GM12878 (cell line): ENCODE data around the gene TBPL2. TPM values are rescaled to one million over a fixed set of nuclear protein-coding genes. Genes with fewer than 3 reads are reported as not detected.

Experiments used
- ATAC-seq: fragments of 200-7000 bp; cut with Tn5 transposase; 3 replicates; pipeline ENCODE4 v1.9.1; 2020; ENCODE audit warnings: mild to moderate bottlenecking, moderate library complexity
- BruUV-seq: library from RNA; stranded (reverse); fragments of 400-500 nt; replicated peaks from 2 replicates; lab custom pipeline; 2021; lab: Mats Ljungman, UMichigan
- CTCF ChIA-PET: fragments of 300-600 bp; sonication (Branson Sonifier 250); formaldehyde crosslinking; extraction: SDS; loops from one replicate; lab custom pipeline; 2021; ENCODE audit warnings: inconsistent platforms; lab: Yijun Ruan, JAX
- POLR2A ChIA-PET: fragments of 350-600 bp; formaldehyde crosslinking; extraction: SDS; loops from one replicate; lab custom pipeline; 2021; ENCODE audit warnings: inconsistent platforms; lab: Charles Lee
- RAD21 ChIA-PET: fragments of 300-600 bp; sonication (Branson Sonifier 250); formaldehyde crosslinking; loops from one replicate; lab custom pipeline; 2023; ENCODE audit warnings: antibody characterized with exemption; ENCODE audit not compliant: unreplicated experiment; lab: Charles Lee
- SMC1A ChIA-PET: fragments of 300-600 bp; sonication (Branson Sonifier 250); formaldehyde crosslinking; loops from one replicate; lab custom pipeline; 2023; ENCODE audit not compliant: unreplicated experiment, uncharacterized antibody; lab: Charles Lee
- DNase-seq: peaks from one replicate; pipeline ENCODE4 v3.0.0-alpha.2; 2011; ENCODE audit warnings: low read depth, low spot score
- FAIRE-seq: peaks from 3 replicates; lab custom pipeline; 2011; peaks lifted over from hg19 to GRCh38; lab: Jason Lieb, UNC
- H2AFZ ChIP-seq: 2 replicates; pipeline ENCODE4 v1.6.0; 2011; ENCODE audit warnings: low read depth, low read length, control low read depth; ENCODE audit not compliant: control insufficient read depth
- H3K27ac ChIP-seq: 2 replicates; pipeline ENCODE4 v1.5.1; 2011; ENCODE audit warnings: control low read depth; ENCODE audit not compliant: control insufficient read depth, insufficient read depth
- H3K27me3 ChIP-seq, 2 experiments: replicated peaks in 1 of 2; 2 replicates each; pipeline versions ENCODE4 v1.6.0 to v1.6.1; 2011; ENCODE audit warnings: low read length in 1 of 2; ENCODE audit not compliant: control insufficient read depth in 2 of 2, insufficient read depth in 2 of 2
- H3K36me3 ChIP-seq, 2 experiments: 2 replicates each; pipeline ENCODE4 v1.5.1; 2011; ENCODE audit warnings: low read length in 1 of 2; ENCODE audit not compliant: control insufficient read depth in 2 of 2, insufficient read depth in 2 of 2
- H3K4me1 ChIP-seq: 2 replicates; pipeline ENCODE4 v1.6.1; 2011; ENCODE audit warnings: mild to moderate bottlenecking, low read length, moderate library complexity, mixed read lengths; ENCODE audit not compliant: control insufficient read depth, insufficient read depth
- H3K4me2 ChIP-seq: 2 replicates; pipeline ENCODE4 v1.6.0; 2011; ENCODE audit warnings: control low read depth; ENCODE audit not compliant: control insufficient read depth, insufficient read depth
- H3K4me3 ChIP-seq: fragments of 200-600 bp; sonication (generic); 2 replicates; pipeline ENCODE4 v1.5.1; 2016
- H3K79me2 ChIP-seq: 2 replicates; pipeline ENCODE4 v1.6.0; 2011; ENCODE audit warnings: low read length; ENCODE audit not compliant: control insufficient read depth, insufficient read depth
- H3K9ac ChIP-seq: 2 replicates; pipeline ENCODE4 v1.8.0; 2011; ENCODE audit warnings: low read length, control low read depth, mixed read lengths; ENCODE audit not compliant: control insufficient read depth, insufficient read depth
- H3K9me3 ChIP-seq: replicated peaks from 3 replicates; pipeline ENCODE4 v1.5.1; 2011; ENCODE audit warnings: mild to moderate bottlenecking, low read length; ENCODE audit not compliant: control insufficient read depth, insufficient read depth
- H4K20me1 ChIP-seq: 2 replicates; pipeline ENCODE4 v1.6.0; 2011; ENCODE audit not compliant: control insufficient read depth, insufficient read depth
- ASH2L ChIP-seq: fragments of 300-600, 200-600 bp; sonication (generic); IDR thresholded peaks from 2 replicates; pipeline ENCODE4 v1.6.1; 2017; ENCODE audit warnings: low read depth, mild to moderate bottlenecking, borderline replicate concordance
- BRCA1 ChIP-seq: IDR thresholded peaks from 2 replicates; pipeline ENCODE4 v1.6.1; 2011; ENCODE audit warnings: low read depth, low read length, improper control_type of control experiment
- HDAC6 ChIP-seq: fragments of 200-600 bp; sonication (generic); IDR thresholded peaks from one replicate; pipeline ENCODE4 v1.8.0; 2017; ENCODE audit warnings: antibody characterized with exemption; ENCODE audit not compliant: unreplicated experiment
- IKZF2 ChIP-seq, 2 experiments: fragments of 450-650 bp; IDR thresholded peaks; 2 replicates each; pipeline ENCODE4 v1.6.1; 2017; ENCODE audit warnings: mild to moderate bottlenecking in 2 of 2, moderate library complexity in 2 of 2
- IRF4 ChIP-seq: IDR thresholded peaks from 2 replicates; pipeline ENCODE4 v1.6.1; 2011; ENCODE audit warnings: low read depth, low read length
- NFYA ChIP-seq: IDR thresholded peaks from 2 replicates; pipeline ENCODE4 v1.6.1; 2011; ENCODE audit warnings: low read depth, mild to moderate bottlenecking, low read length, improper control_type of control experiment, borderline replicate concordance
- PAX5 ChIP-seq: IDR thresholded peaks from 2 replicates; pipeline ENCODE4 v1.6.1; 2011; ENCODE audit warnings: low read depth, low read length, borderline replicate concordance
- PAX8 ChIP-seq: fragments of 450-650 bp; IDR thresholded peaks from 2 replicates; pipeline ENCODE4 v1.6.1; 2017; ENCODE audit warnings: mild to moderate bottlenecking, moderate library complexity
- RAD21 ChIP-seq: IDR thresholded peaks from 2 replicates; pipeline ENCODE4 v1.6.1; 2011; ENCODE audit warnings: mild to moderate bottlenecking, low read depth, low read length, moderate library complexity; ENCODE audit not compliant: insufficient read depth
- RCOR1 ChIP-seq: conservative IDR thresholded peaks from 2 replicates; pipeline ENCODE4 v1.6.1; 2012; ENCODE audit warnings: low read depth, low read length, improper control_type of control experiment
- SIX5 ChIP-seq: IDR thresholded peaks from 2 replicates; pipeline ENCODE4 v1.6.1; 2011; ENCODE audit warnings: mild to moderate bottlenecking, low read depth, low read length, moderate library complexity; ENCODE audit not compliant: severe bottlenecking
- SMC3 ChIP-seq: IDR thresholded peaks from 2 replicates; pipeline ENCODE4 v1.6.1; 2011; ENCODE audit warnings: low read length, improper control_type of control experiment, borderline replicate concordance
- TAF1 ChIP-seq: IDR thresholded peaks from 2 replicates; pipeline ENCODE4 v1.6.1; 2011; ENCODE audit warnings: mild to moderate bottlenecking, low read depth, low read length, borderline replicate concordance
- TCF7 ChIP-seq: IDR thresholded peaks from 2 replicates; pipeline ENCODE4 v1.6.1; 2014; ENCODE audit warnings: antibody characterized with exemption, borderline replicate concordance
- USF1 ChIP-seq: IDR thresholded peaks from 2 replicates; pipeline ENCODE4 v1.6.1; 2011; ENCODE audit warnings: borderline replicate concordance, low read depth, mild to moderate bottlenecking, moderate library complexity, mixed read lengths, low read length; ENCODE audit not compliant: insufficient read depth; ENCODE audit errors: extremely low read length
- YY1 ChIP-seq: IDR thresholded peaks from 2 replicates; pipeline ENCODE4 v1.6.1; 2011; ENCODE audit warnings: low read depth, mild to moderate bottlenecking, low read length
- WGBS: methylation state at CpG from one replicate; pipeline ENCODE4 v1.1.6; 2016; ENCODE audit warnings: low lambda C conversion rate; ENCODE audit not compliant: insufficient replicate concordance, insufficient coverage; ENCODE audit errors: missing lambda C conversion rate; 5-methylcytosine and 5-hydroxymethylcytosine counted together
- in situ Hi-C: fragments of 300-500 bp; cut with MboI; formaldehyde crosslinking; loops from 9 replicates; pipeline ENCODE4 v1.14.3; 2018; ENCODE audit warnings: mixed read lengths
- intact Hi-C: fragments of 100-400 bp; cut with micrococcal nuclease; formaldehyde crosslinking; loops from one replicate; pipeline ENCODE4 v1.14.2; 2022; ENCODE audit not compliant: unreplicated experiment
- polyA plus RNA-seq, 11 experiments: library from polyadenylated mRNA; depleted of rRNA in 4 of 11; unstranded in 6 of 11; stranded (reverse) in 5 of 11; fragments of >200 nt; fragmentation: Nextera tagmentation in 4 of 11; fragmentation: Illumina TruSeq in 1 of 11; extraction: Ambion mirVana in 4 of 11; extraction: Trizol in 1 of 11; gene quantifications; 1 replicate in 1 of 11; 2 replicates in 10 of 11; pipeline versions ENCODE4 v1.2.1 to v1.2.3, GENCODE V29; 2011 to 2016; ENCODE audit warnings: inconsistent platforms in 2 of 11, missing spikeins in 2 of 11, low read depth in 1 of 11
- total RNA-seq, 4 experiments: library from RNA; depleted of rRNA in 3 of 4; stranded (reverse); fragments of >200 nt in 3 of 4; fragmentation: Illumina TruSeq in 1 of 4; extraction: Trizol in 1 of 4; gene quantifications; 2 replicates each; pipeline versions ENCODE4 v1.2.1 to v1.2.3, GENCODE V29; 2013 to 2021

TBPL2 gene
- total and polyA plus RNA-seq, 10 of the 15 experiments (the other 5 are each of a cell fraction or from before 2014, with no cell fraction given), result 0.41 TPM; not detected in 9

GRCh38 chr14:55446833-55447232, 6.4 kb upstream of the TBPL2 start:
- H3K4me3 ChIP-seq, result no peak overlapping the region
- no peaks in the 10 kb centered on the region for H3K36me3 ChIP-seq
- ChIA-PET RAD21 (interaction anchor here (0.7 to 1.8 kb wide), 23 partner anchors 11 to 1028 kb away, joined by 3 to 10 read pairs (median 3); no protein-coding TSS in a partner anchor), POLR2A (no interaction called here), SMC1A (interaction anchor here (0.8 to 3.1 kb wide), 34 partner anchors 8 to 1033 kb away, joined by 3 to 13 read pairs (median 4); partner anchors contain the start of gene KTN1), CTCF (interaction anchor here (0.6 to 2.6 kb wide), 69 partner anchors 8 to 1736 kb away, joined by 3 to 25 read pairs (median 4); partner anchors contain the start of gene KTN1)
- 46% methylated on average over 2 of the region's 2 CpGs for WGBS
- H3K4me2 ChIP-seq, result no peak overlapping the region
- H3K79me2 ChIP-seq, result no peaks in the 10 kb centered on the region
- H3K4me1 ChIP-seq, result no peaks in the 10 kb centered on the region
- H3K27me3 ChIP-seq, result no peaks in the 10 kb centered on the region
- no peak overlapping the region for H3K27ac ChIP-seq
- no peaks in the 10 kb centered on the region for H4K20me1 ChIP-seq
- no peak for DNase-seq
- no peak overlapping the region for H3K9ac ChIP-seq
- H3K9me3 ChIP-seq, result no peaks in the 10 kb centered on the region
- no TSS peak for BruUV-seq
- TF ChIP-seq IKZF2 (IDR thresholded peaks at IDR 0.05), result no peak
- ATAC-seq, result no peak
- H2AFZ ChIP-seq, result no peak overlapping the region
- no peak for FAIRE-seq
- intact Hi-C loops, result loop anchor here (5.0 to 10.0 kb wide), 2 partner anchors 218 to 1025 kb away; no protein-coding TSS in a partner anchor
- in situ Hi-C loops, result loop anchor here (5.0 kb wide), 1 partner anchor 1020 kb away; no protein-coding TSS in a partner anchor

- whole genome bisulfite sequencing, result 9% methylated on average over 5 of the region's 5 CpGs
- FAIRE-seq (peak; percentile 62), DNase-seq (no peak), ATAC-seq (peak; percentile 72)
- ChIA-PET RAD21 (interaction anchor here (0.7 to 1.8 kb wide), 23 partner anchors 10 to 1028 kb away, joined by 3 to 10 read pairs (median 3); no protein-coding TSS in a partner anchor), CTCF (interaction anchor here (0.6 to 2.6 kb wide), 72 partner anchors 8 to 1736 kb away, joined by 3 to 25 read pairs (median 4); partner anchors contain the start of gene KTN1), POLR2A (no interaction called here), SMC1A (interaction anchor here (0.8 to 3.1 kb wide), 36 partner anchors 8 to 1034 kb away, joined by 3 to 13 read pairs (median 4); partner anchors contain the start of gene KTN1)
- intact Hi-C loops, result loop anchor here (5.0 to 10.0 kb wide), 2 partner anchors 219 to 1026 kb away; no protein-coding TSS in a partner anchor
- H4K20me1 ChIP-seq, result no peaks in the 10 kb centered on the region
- no peaks in the 10 kb centered on the region for H3K27me3 ChIP-seq
- in situ Hi-C loops, result loop anchor here (5.0 kb wide), 1 partner anchor 1021 kb away; no protein-coding TSS in a partner anchor
- no peaks in the 10 kb centered on the region for H3K9me3 ChIP-seq
- H3K9ac ChIP-seq, result no peak overlapping the region
- H3K4me1 ChIP-seq, result no peaks in the 10 kb centered on the region
- no peak overlapping the region for H3K27ac ChIP-seq
- no peak overlapping the region for H3K4me3 ChIP-seq
- no peak overlapping the region for H2AFZ ChIP-seq
- no peaks in the 10 kb centered on the region for H3K79me2 ChIP-seq
- BruUV-seq, result no TSS peak
- H3K4me2 ChIP-seq, result no peak overlapping the region
- no peaks in the 10 kb centered on the region for H3K36me3 ChIP-seq
- TF ChIP-seq TAF1 (no peak), HDAC6 (no peak), RCOR1 (no peak), IRF4 (no peak), BRCA1 (no peak), YY1 (peak; percentile 27; the same call in 1 of the 2 replicates), TCF7 (no peak), PAX5 (no peak), NFYA (no peak), SMC3 (peak; percentile 79), ASH2L (no peak), RAD21 (peak; percentile 82), SIX5 (no peak), PAX8 (no peak), USF1 (no peak)
These were observed 5.8 kb upstream of the TBPL2 start for GRCh38 chr14:55446127-55446736.
